H1 (cell line): ENCODE data around the gene LRP2BP. TPM values are rescaled to one million over a fixed set of nuclear protein-coding genes. Genes with fewer than 3 reads are reported as not detected.

Experiments used
- CHD7 ChIP-seq: fragments of 300-600 bp; sonication (generic); IDR thresholded peaks from 2 replicates; pipeline ENCODE4 v1.7.1; 2012; ENCODE audit warnings: low read length, moderate library complexity, mild to moderate bottlenecking, inconsistent platforms; ENCODE audit not compliant: insufficient replicate concordance
- HDAC6 ChIP-seq: IDR thresholded peaks from one replicate; pipeline ENCODE4 v1.7.1; 2012; ENCODE audit warnings: low read depth, mild to moderate bottlenecking, inconsistent platforms, low read length, moderate library complexity
- KDM4A ChIP-seq: IDR thresholded peaks from one replicate; pipeline ENCODE4 v1.7.1; 2012; ENCODE audit warnings: low read depth, mild to moderate bottlenecking, moderate library complexity, low read length, inconsistent platforms; ENCODE audit not compliant: severe bottlenecking
- NRF1 ChIP-seq: IDR thresholded peaks from 2 replicates; pipeline ENCODE4 v1.6.1; 2011; ENCODE audit warnings: mild to moderate bottlenecking, low read depth, low read length, improper control_type of control experiment
- PHF8 ChIP-seq: fragments of 200-600 bp; sonication (generic); conservative IDR thresholded peaks from 2 replicates; pipeline ENCODE4 v1.7.1; 2012; ENCODE audit warnings: low read depth, mild to moderate bottlenecking, inconsistent platforms, low read length, moderate library complexity
- TAF1 ChIP-seq: IDR thresholded peaks from 2 replicates; pipeline ENCODE4 v1.6.1; 2011; ENCODE audit warnings: mild to moderate bottlenecking, low read depth, low read length
- polyA plus RNA-seq, 7 experiments: library from polyadenylated mRNA; depleted of rRNA in 3 of 7; stranded (reverse) in 5 of 7; unstranded in 2 of 7; fragments of >200 nt in 5 of 7; fragments of 200-250 nt in 2 of 7; gene quantifications; 1 replicate in 5 of 7; 2 replicates in 1 of 7; 4 replicates in 1 of 7; pipeline versions ENCODE4 v1.2.1 to v1.2.3, GENCODE V29; 2011 to 2013; ENCODE audit warnings: missing spikeins in 2 of 7, mixed read lengths in 2 of 7
- total RNA-seq: library from RNA; stranded (reverse); fragmentation: NEBNext Ultra II Directional; extraction: Animal tissue kit (Norgen Biotek cat#: 25700); gene quantifications from 2 replicates; pipeline ENCODE4 v1.2.1, GENCODE V29; 2021

Gene LRP2BP
- total and polyA plus RNA-seq, 2 of the 8 experiments (the other 6 are each of a cell fraction or from before 2014, with no cell fraction given), result 0.12 to 0.30 TPM

- TF ChIP-seq CHD7, result no peak
- TF ChIP-seq HDAC6, result no peak
- no peak for TF ChIP-seq NRF1
- TF ChIP-seq PHF8, result no peak
- no peak for TF ChIP-seq KDM4A
- no peak for TF ChIP-seq TAF1
Observed at GRCh38 chr4:185426960-185427688, 31.4 kb upstream of the LRP2BP start (continued).
